ENCODE measurements around the gene PCNX2. TPM values are rescaled to one million over a fixed set of nuclear protein-coding genes. Genes with fewer than 3 reads are reported as not detected.
"Not testable (repeated sequence)": the region's sequence is repeated elsewhere in the genome, so short reads cannot be mapped to it uniquely, and the experiment has no call there.

Gene PCNX2
- total RNA-seq, 1 donor from 2014 or later: 12.8 TPM

DNA sequence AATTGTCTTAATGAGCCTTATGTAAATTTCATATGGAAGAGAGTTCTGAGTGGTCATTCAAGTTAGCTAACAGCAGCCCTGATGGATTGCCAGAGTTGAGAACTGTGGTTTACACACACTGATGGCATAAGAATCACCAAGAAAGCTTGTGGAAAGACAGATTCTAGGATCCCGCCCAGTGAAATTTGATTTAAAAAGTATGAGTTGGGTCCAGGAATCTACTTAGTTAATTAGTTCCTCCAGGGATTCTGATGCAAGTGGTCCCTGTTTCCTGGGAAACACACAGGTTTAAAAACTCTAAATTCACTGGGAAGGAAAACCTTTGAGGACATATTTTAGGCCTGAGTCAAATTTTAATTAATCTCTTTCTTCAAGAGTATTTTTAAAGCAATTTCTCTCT lies 200.8 kb downstream of the PCNX2 start:
- H3K27me3 Mint-ChIP-seq (ENCODE audit: low read depth): no peaks in the 10 kb centered on the region
- H3K4me1 Mint-ChIP-seq (ENCODE audit: low read depth): peaks cover 27% of the 10 kb centered on the region
- peaks cover 11% of the 10 kb centered on the region for H3K36me3 Mint-ChIP-seq (ENCODE audit: low read depth)
- H3K27ac Mint-ChIP-seq: no peak overlapping the region
- no peaks in the 10 kb centered on the region for H3K9me3 Mint-ChIP-seq
- intact Hi-C loops (cut with micrococcal nuclease): no loop called here
- no peak overlapping the region for H3K4me3 Mint-ChIP-seq (ENCODE audit: low read depth)
- no peak for DNase-seq (ENCODE audit: low spot score)

GRCh38 chr1:233094269-233094668 lies 201.3 kb downstream of the PCNX2 start:
- intact Hi-C loops (cut with micrococcal nuclease): no loop called here
- no peak for DNase-seq (ENCODE audit: low spot score)
- H3K9me3 Mint-ChIP-seq: no peaks in the 10 kb centered on the region
- no peaks in the 10 kb centered on the region for H3K27me3 Mint-ChIP-seq (ENCODE audit: low read depth)
- H3K4me3 Mint-ChIP-seq (ENCODE audit: low read depth): no peak overlapping the region
- H3K4me1 Mint-ChIP-seq (ENCODE audit: low read depth): peaks cover 27% of the 10 kb centered on the region
- peaks cover 11% of the 10 kb centered on the region for H3K36me3 Mint-ChIP-seq (ENCODE audit: low read depth)
- no peak overlapping the region for H3K27ac Mint-ChIP-seq

DNA sequence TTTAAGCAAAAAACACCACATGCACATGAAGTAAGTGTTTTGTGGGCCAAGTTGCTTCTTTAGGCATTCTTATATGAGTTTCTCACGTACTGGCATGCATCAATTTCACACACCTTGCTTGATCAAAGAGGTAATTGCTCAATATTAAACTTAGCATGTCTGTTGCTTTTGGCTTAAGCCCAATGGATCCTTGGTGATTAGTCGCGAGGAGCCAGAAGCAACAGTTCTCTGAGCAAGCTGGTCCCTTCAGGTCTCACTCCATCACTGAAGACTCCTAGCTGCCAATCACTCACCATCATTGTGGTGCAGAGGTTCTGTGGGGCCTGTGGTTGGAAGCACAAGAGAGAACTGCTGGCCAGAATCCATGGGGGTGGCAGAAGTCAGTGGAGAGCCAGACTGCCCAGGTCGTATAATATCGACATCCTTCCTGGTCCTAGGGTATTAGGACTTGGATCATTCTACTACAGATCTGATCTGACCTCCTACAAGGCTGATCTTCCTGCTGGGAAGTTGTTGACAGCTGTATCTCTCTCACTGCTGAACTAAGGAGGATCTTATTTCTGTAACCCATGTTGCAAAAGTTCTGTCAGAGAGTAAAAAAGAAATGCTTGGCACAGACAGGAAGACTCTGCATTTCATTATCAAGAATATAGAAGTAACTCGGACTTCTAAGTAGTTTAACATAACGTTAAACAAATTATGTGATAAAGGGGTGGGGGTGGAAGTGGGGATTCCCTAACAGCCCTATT lies 204.6 kb downstream of the PCNX2 start:
- Mint-ChIP-seq H3K36me3 (ENCODE audit: low read depth) (peaks cover 1% of the 10 kb centered on the region), H3K4me3 (ENCODE audit: low read depth) (no peak overlapping the region), H3K9me3 (no peaks in the 10 kb centered on the region), H3K4me1 (ENCODE audit: low read depth) (peaks cover 7% of the 10 kb centered on the region), H3K27me3 (ENCODE audit: low read depth) (no peaks in the 10 kb centered on the region), H3K27ac (no peak overlapping the region)
- DNase-seq (ENCODE audit: low spot score): no peak
- intact Hi-C loops (cut with micrococcal nuclease): no loop called here

DNA sequence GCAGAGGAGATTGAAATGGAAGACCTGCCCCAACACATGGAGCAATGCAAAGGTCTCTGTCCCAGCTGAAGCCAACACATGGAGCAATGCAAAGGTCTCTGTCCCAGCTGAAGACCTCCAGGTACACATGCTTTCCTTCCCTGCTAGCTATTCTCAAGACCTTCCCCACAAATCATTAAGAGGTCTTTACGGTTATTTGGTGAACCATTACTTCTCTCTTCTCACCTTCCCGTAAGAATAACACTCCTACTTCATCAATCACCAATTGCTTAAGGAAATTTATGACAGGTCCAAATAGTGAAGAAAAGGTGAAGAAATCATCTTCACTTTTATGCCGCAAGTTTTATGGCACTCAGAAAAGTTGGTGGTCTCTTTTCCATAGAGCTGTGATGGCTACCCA lies 206.3 kb downstream of the PCNX2 start:
- Mint-ChIP-seq H3K4me3 (ENCODE audit: low read depth) (no peak overlapping the region), H3K4me1 (ENCODE audit: low read depth) (peaks cover 7% of the 10 kb centered on the region), H3K36me3 (ENCODE audit: low read depth) (peaks cover 4% of the 10 kb centered on the region), H3K27me3 (ENCODE audit: low read depth) (no peaks in the 10 kb centered on the region), H3K9me3 (no peaks in the 10 kb centered on the region), H3K27ac (no peak overlapping the region)
- DNase-seq (ENCODE audit: low spot score): no peak
- intact Hi-C loops (cut with micrococcal nuclease): no loop called here

GRCh38 chr1:233088613-233089012 lies 206.9 kb downstream of the PCNX2 start:
- H3K36me3 Mint-ChIP-seq (ENCODE audit: low read depth): peaks cover 4% of the 10 kb centered on the region
- no peak overlapping the region for H3K27ac Mint-ChIP-seq
- DNase-seq (ENCODE audit: low spot score): no peak
- H3K4me1 Mint-ChIP-seq (ENCODE audit: low read depth): peaks cover 7% of the 10 kb centered on the region
- no peaks in the 10 kb centered on the region for H3K27me3 Mint-ChIP-seq (ENCODE audit: low read depth)
- no peak overlapping the region for H3K4me3 Mint-ChIP-seq (ENCODE audit: low read depth)
- intact Hi-C loops (cut with micrococcal nuclease): no loop called here
- no peaks in the 10 kb centered on the region for H3K9me3 Mint-ChIP-seq

GRCh38 chr1:233086961-233087881 lies 208.3 kb downstream of the PCNX2 start:
- intact Hi-C loops (cut with micrococcal nuclease): no loop called here
- Mint-ChIP-seq H3K36me3 (ENCODE audit: low read depth) (peaks cover 4% of the 10 kb centered on the region), H3K4me1 (ENCODE audit: low read depth) (peaks cover 4% of the 10 kb centered on the region), H3K27ac (no peak overlapping the region), H3K27me3 (ENCODE audit: low read depth) (no peaks in the 10 kb centered on the region), H3K4me3 (ENCODE audit: low read depth) (no peak overlapping the region), H3K9me3 (no peaks in the 10 kb centered on the region)
- no peak for DNase-seq (ENCODE audit: low spot score)

- Mint-ChIP-seq H3K27ac (no peak overlapping the region), H3K4me1 (ENCODE audit: low read depth) (no peaks in the 10 kb centered on the region), H3K4me3 (ENCODE audit: low read depth) (no peak overlapping the region), H3K36me3 (ENCODE audit: low read depth) (peaks cover 4% of the 10 kb centered on the region), H3K27me3 (ENCODE audit: low read depth) (no peaks in the 10 kb centered on the region), H3K9me3 (no peaks in the 10 kb centered on the region)
- intact Hi-C loops (cut with micrococcal nuclease): no loop called here
- no peak for DNase-seq (ENCODE audit: low spot score)
Measured at GRCh38 chr1:233085566-233085965, 210.0 kb downstream of the PCNX2 start.

DNA sequence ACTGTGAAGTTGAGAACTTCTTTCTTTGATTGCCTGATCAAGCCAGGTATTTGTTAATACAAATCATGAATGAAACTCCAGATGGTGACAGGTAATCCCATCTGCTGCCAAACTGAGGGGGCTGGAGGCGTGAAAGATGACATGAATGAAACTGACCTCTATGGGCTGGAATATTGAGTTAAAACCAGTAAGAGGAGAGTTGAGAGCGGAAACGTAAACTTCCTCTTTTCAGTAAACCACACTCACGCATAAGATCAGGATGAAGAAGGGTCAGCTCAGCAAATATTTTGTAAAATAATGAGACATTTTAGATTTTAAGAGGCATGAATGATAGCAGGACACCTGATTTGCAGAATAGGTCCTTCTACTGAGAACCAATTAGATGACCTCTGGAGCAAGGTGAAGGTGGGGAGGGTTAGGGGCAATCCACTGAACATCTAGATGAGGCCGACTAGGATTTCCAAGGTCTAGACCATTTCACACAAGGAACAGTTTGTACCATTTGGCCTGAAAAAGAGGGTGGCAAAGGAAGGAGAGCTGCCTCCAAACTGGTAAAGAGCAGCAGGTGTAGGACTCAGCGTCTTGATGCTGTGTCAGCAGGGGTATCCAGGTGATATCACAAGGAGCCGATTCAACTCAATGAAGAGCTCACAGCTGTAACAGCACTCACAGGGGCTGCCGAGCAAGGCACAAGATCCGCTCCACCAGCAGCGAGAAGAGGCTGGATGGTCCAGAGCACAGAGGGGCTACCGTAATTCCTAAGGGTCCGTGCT lies 212.6 kb downstream of the PCNX2 start:
- Mint-ChIP-seq H3K9me3 (no peaks in the 10 kb centered on the region), H3K27me3 (ENCODE audit: low read depth) (no peaks in the 10 kb centered on the region), H3K27ac (no peak overlapping the region), H3K4me3 (ENCODE audit: low read depth) (no peak overlapping the region), H3K4me1 (ENCODE audit: low read depth) (no peaks in the 10 kb centered on the region), H3K36me3 (ENCODE audit: low read depth) (peaks cover 4% of the 10 kb centered on the region)
- DNase-seq (ENCODE audit: low spot score): no peak
- intact Hi-C loops (cut with micrococcal nuclease): no loop called here

GRCh38 chr1:233081735-233082134 lies 213.8 kb downstream of the PCNX2 start:
- Mint-ChIP-seq H3K4me1 (ENCODE audit: low read depth) (no peaks in the 10 kb centered on the region), H3K4me3 (ENCODE audit: low read depth) (no peak overlapping the region), H3K27ac (no peak overlapping the region), H3K27me3 (ENCODE audit: low read depth) (no peaks in the 10 kb centered on the region), H3K9me3 (no peaks in the 10 kb centered on the region), H3K36me3 (ENCODE audit: low read depth) (peaks cover 4% of the 10 kb centered on the region)
- intact Hi-C loops (cut with micrococcal nuclease): no loop called here
- DNase-seq (ENCODE audit: low spot score): no peak

- H3K27ac Mint-ChIP-seq; H3K36me3 Mint-ChIP-seq (ENCODE audit: low read depth); H3K9me3 Mint-ChIP-seq; intact Hi-C loops (cut with micrococcal nuclease); DNase-seq (ENCODE audit: low spot score); H3K4me3 Mint-ChIP-seq (ENCODE audit: low read depth); H3K27me3 Mint-ChIP-seq (ENCODE audit: low read depth); H3K4me1 Mint-ChIP-seq (ENCODE audit: low read depth): not testable (repeated sequence)
Measured at GRCh38 chr1:233080827-233081226, 214.7 kb downstream of the PCNX2 start.

GRCh38 chr1:233080286-233080685 lies 215.2 kb downstream of the PCNX2 start:
- no peak for DNase-seq (ENCODE audit: low spot score)
- intact Hi-C loops (cut with micrococcal nuclease): no loop called here
- Mint-ChIP-seq H3K9me3 (no peaks in the 10 kb centered on the region), H3K4me1 (ENCODE audit: low read depth) (no peaks in the 10 kb centered on the region), H3K27me3 (ENCODE audit: low read depth) (no peaks in the 10 kb centered on the region), H3K27ac (no peak overlapping the region), H3K4me3 (ENCODE audit: low read depth) (no peak overlapping the region), H3K36me3 (ENCODE audit: low read depth) (no peaks in the 10 kb centered on the region)

- Mint-ChIP-seq H3K4me1 (ENCODE audit: low read depth) (no peaks in the 10 kb centered on the region), H3K27me3 (ENCODE audit: low read depth) (no peaks in the 10 kb centered on the region), H3K4me3 (ENCODE audit: low read depth) (no peak overlapping the region), H3K9me3 (no peaks in the 10 kb centered on the region), H3K27ac (no peak overlapping the region), H3K36me3 (ENCODE audit: low read depth) (no peaks in the 10 kb centered on the region)
- DNase-seq (ENCODE audit: low spot score): no peak
- intact Hi-C loops (cut with micrococcal nuclease): no loop called here
Measured at GRCh38 chr1:233079574-233079973, 216.0 kb downstream of the PCNX2 start.

All from activated T-helper 2 cell treated with anti-CD3 and anti-CD28 coated beads, Interferon-gamma antibody, Interleukin-2, Interleukin-4, amounts not matched to agents 10 μg/mL and 5 μg/mL and 100 μg/mL, durations not matched to agents 14 hours and 24 hours and 36 hours (primary cell).